Astrocyte of the cerebellum (primary cell): ENCODE measurements around the gene NINJ1.

Experiments
- DNase-seq: peaks from one replicate; pipeline ENCODE4 v3.0.0-alpha.2; 2011; ENCODE audit warnings: low read depth
- H3K4me3 ChIP-seq: 2 replicates; pipeline ENCODE4 v1.5.1; 2011; ENCODE audit warnings: mild to moderate bottlenecking, low read depth, low read length, moderate library complexity
- CTCF ChIP-seq: IDR thresholded peaks from 2 replicates; pipeline ENCODE4 v1.5.1; 2012; ENCODE audit warnings: low read length, low read depth, moderate library complexity, mild to moderate bottlenecking; ENCODE audit errors: missing control alignments
- in situ Hi-C: cut with HindIII; loops from 2 replicates; pipeline ENCODE4 v1.10.0; 2017; ENCODE audit warnings: low sequenced_read_pairs

NINJ1 gene

GRCh38 chr9:93115486-93116071 is 18.5 kb downstream of the NINJ1 start:
- no peak for TF ChIP-seq CTCF
- no peak for DNase-seq
- in situ Hi-C loops, result no loop called here
- H3K4me3 ChIP-seq, result no peak overlapping the region

- no peak overlapping the region for H3K4me3 ChIP-seq
- no peak for TF ChIP-seq CTCF
- in situ Hi-C loops, result no loop called here
- no peak for DNase-seq
Measured at GRCh38 chr9:93114984-93115335, 19.1 kb downstream of the NINJ1 start.

- DNase-seq, result no peak
- no peak overlapping the region for H3K4me3 ChIP-seq
- no peak for TF ChIP-seq CTCF
- in situ Hi-C loops, result no loop called here
Measured at GRCh38 chr9:93114169-93114983, 19.7 kb downstream of the NINJ1 start.

GRCh38 chr9:93112864-93113389 is 21.1 kb downstream of the NINJ1 start:
- no peak for TF ChIP-seq CTCF
- DNase-seq, result no peak
- in situ Hi-C loops, result no loop called here
- no peak overlapping the region for H3K4me3 ChIP-seq

GRCh38 chr9:93112116-93112863 is 21.8 kb downstream of the NINJ1 start:
- in situ Hi-C loops, result no loop called here
- DNase-seq, result no peak
- TF ChIP-seq CTCF, result no peak
- no peak overlapping the region for H3K4me3 ChIP-seq

GRCh38 chr9:93111371-93112115 is 22.5 kb downstream of the NINJ1 start:
- no peak for TF ChIP-seq CTCF
- DNase-seq, result no peak
- in situ Hi-C loops, result no loop called here
- H3K4me3 ChIP-seq, result no peak overlapping the region
